NCI-H345 treated with DMSO at 0.1 percent for 48 hours (cell line): Measurements from ENCODE around the gene CD80.
"Not testable (repeated sequence)": the region's sequence is repeated elsewhere in the genome, so short reads cannot be mapped to it uniquely, and the experiment has no call there.

ENCODE experiments used
- DNase-seq: peaks from one replicate; lab custom pipeline; 2025; ENCODE audit not compliant: unreplicated experiment; lab: John Stamatoyannopoulos, UW

Gene CD80, protein sequence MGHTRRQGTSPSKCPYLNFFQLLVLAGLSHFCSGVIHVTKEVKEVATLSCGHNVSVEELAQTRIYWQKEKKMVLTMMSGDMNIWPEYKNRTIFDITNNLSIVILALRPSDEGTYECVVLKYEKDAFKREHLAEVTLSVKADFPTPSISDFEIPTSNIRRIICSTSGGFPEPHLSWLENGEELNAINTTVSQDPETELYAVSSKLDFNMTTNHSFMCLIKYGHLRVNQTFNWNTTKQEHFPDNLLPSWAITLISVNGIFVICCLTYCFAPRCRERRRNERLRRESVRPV

DNA sequence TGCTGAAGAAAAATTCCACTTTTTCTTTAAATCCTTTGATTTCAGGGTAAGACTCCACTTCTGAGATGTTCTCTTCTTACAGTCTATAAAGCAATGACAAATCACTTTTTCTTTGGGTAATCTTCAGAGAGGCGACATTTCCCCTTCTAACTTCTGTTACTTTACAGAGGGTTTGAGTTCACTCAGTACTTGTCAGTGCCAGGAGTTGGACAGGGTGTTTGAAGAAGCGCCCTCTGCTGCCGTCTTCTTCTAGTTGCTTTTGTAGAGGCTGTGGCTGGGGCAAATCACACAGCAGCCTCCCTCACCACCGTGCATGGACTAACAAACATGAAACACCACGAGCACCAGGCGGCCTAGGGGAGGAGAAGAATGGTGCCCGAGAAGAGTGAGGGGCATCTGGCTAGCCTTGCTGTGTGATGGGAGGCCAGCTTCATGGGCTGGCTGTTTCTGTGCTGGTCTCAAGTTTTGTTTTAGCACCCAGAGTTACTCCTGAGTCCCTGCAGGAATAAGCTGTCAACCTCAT lies at the start of gene CD80:
Gene CD80 (minus strand): TSS at position 174 of the 523 bp plus-strand sequence. CDS start 1,886 bp downstream, outside the sequence.
- no peak for DNase-seq

DNA sequence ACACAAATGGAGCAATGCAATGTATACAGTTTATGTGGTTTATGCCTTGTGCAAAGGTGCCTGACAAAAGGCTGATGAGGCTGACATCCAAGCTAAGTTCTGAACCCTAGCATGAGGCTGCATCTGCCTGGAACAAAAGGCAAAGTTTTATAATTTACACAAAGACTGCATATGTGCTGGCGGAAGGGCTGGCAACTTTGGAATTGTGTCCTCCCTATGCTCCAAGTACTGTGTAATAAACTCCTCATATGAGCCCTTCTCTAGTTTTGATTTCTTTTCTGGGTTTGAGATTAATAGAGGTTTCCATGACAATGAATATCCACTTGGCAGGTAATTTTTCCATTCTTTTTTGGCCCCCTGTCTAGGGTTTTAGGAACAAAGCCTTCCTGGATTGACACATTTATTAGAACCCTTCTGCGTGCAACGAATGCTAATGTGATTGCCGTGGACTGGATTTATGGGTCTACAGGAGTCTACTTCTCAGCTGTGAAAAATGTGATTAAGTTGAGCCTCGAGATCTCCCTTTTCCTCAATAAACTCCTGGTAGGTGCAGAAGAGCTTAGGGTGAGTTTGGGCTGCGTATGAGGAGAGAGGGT lies 49.1 kb upstream of the CD80 start:
- DNase-seq = no peak

DNA sequence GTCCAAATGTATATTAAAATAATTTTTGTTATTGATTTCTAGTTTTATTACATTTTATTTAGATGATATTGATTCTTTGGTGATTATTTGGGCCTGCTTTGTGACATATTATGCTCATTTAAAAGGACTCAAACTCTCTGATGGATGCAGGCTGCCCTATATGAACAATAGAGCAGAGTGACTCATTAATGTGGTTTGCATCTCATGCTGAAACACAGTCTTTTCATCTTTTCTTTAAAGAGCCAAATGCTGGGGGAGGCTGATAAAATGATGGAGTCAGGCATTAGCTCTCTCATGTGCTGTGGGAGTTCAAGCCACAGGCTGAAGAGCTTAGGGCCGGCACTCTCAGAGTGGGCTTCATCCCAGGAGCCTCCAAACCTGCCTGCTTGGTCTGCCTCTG lies 45.5 kb upstream of the CD80 start:
- DNase-seq = no peak

DNA sequence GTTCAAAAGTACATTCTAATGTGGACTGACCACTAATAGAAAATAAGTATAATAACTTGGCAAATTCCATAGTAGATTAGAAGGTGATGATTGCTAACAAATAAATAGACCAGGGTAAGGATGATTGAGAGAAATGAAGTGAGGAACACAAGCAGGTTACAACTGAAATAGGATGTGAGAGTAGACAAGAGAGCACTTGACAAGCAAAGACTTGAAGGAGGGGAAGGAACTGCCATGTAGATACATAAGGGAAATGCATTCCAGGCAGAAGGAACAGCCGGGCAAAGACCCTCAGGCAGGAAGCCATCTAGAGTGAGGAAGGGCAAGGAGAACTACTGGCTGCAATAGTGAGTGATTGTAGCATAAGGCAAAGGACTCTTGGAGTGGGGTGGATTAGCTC lies 43.3 kb upstream of the CD80 start:
- DNase-seq = no peak

DNA sequence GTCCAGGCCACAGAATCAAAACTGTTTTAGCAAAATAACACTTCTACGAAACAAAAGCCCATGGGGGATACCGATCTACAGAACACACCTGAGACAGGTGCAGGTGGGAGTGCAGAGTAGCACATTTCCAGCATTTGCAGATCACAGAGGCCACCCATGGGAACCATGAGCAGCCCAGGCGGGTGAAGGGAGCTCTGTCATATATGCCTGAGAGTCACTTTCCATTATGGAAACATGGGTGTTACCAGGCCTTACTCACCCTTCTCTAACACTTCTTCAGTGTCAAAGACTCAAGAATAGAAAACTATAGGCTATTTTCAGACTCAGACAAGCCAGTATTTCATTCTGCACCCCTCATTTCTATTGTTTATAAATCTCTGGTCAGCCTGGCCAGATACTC lies 41.7 kb upstream of the CD80 start:
- no peak for DNase-seq

DNA sequence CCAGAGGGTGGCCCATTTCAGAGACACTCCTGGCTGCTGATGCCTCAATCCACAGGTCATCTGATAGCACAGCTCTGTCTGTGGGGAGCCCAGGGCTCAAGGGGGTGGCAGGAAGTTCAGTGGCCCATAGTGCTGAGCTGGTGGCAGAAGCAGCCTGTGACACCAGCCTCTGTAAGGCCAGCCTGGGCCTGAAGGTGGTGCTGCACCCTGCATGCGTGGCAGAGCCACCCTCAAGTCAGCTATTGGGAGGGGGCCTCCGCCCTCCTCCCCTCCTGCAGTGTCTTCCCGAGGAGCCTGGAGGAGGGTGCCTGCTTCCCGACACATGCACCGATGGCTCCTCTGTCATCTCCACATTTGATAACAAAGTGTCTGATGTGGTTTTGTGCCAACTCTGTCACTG lies 41.3 kb upstream of the CD80 start:
- DNase-seq = no peak

DNA sequence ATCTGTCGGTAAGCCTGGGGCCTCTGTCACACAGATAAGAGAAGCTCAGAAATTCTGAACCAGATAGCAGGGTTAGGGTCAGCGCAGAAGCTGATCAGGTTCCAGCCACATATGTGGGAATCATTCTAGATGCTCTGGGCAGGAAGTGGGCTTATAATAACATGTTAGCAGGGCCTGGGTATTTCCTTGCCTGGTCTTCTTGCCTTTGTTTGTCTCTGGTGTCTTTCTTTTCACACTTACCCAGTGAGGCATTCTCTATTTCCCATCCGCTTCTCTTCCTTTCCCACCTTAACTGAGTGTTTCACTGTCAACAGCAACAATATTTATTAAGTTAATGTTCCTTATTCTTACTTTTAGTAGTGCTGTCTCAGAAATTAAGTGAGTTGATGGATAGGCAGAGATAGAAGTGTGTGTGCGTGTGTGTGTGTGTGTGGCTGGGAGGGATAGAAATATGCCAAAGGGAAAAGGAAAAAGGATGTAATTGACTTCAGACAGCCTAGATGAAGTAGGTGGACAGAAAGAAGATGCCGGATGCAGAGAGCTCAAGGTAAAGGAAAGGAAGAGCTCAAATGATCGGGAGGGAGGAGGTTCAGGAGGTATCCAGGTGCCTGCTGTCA lies 40.3 kb upstream of the CD80 start:
- DNase-seq = no peak

DNA sequence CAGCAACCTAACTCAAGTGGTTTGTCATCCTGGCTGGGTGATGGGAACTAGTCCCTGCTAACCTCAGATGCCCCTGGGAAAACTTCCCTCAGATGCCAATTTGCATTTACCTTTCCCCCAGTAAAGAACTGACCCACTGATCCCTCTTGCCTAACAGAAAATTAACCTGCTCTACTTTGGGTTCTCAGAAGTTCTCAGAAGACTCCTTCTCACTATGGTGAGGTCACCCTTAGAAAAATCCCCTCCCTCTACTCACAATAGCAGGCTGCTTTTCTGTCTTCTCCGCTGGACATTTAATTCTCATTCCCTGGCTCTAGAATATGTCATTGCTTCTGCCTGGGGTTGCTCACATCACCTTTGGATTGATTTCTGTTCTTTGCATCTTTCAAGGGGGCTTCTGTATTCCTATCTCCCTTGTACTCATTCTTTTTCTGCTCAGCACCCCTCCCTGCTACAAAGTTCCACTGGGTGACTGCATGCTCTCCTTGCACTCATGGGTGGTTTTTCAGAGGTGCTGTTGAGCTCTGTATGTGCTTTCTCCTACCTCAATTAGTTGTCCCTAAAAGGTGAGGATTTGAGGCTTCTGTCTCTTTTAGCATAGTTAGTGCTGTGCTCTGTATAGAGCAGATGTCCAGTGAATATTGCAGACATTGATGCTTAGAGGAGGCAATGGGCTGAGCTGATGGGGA lies 39.1 kb upstream of the CD80 start:
- DNase-seq = no peak

DNA sequence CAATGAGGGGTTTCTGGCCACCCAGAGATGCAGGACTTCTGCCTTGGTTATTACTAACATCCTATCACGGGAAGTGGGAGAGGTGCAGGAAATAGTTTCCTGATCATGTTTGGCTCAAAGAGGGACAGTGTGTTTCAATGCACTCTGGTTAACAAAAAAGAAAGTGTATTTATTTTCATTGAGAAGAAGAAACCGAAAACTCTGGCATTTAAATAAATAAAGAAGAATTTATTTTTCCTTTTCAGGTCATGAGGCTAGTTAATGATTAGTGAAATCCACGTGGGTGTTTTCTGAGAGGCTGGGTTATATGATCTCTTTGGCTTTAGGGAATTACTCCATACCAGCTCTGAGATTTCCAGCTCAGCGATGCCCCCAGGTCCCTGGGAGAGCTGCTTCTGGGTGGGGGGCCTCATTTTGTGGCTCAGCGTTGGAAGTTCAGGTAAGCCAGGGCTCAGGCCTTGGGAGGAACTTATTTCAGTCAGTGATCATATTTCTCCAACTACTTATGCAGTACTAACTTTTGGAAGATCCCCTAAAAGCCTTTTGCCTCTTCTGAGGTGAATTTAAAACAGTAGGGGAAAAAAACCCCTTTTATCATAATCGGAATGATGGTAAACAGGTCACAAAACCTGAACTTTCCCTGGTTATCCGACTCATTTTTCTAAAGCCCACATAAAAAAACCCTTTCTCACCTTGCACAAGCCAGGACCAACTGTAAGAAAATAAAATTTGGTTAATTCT lies 38.3 kb upstream of the CD80 start, which contains the start of gene PLA1A:
Gene PLA1A (plus strand): TSS at position 338 of the 741 bp plus-strand sequence. CDS start 29 bp downstream, at position 367.
- DNase-seq = no peak

DNA sequence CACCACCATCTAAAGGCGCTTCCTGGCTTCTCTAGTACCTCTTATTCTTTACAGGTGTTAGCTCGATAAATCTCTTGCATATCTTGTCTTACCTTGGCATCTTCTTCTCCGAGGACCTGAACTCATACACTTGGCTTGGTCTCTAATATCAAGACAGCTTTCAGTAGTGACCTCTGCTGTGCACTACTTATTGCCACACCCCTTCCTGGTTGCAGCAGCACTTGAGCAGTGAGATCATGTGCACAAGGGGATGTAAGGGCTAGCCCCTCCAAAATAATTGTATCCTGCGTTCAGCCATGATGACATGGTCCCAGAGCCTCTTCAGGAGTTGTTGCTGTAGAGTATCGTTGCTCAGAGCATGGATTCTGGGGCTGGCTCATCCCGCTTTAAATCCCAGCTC lies 37.0 kb upstream of the CD80 start:
- DNase-seq = no peak

DNA sequence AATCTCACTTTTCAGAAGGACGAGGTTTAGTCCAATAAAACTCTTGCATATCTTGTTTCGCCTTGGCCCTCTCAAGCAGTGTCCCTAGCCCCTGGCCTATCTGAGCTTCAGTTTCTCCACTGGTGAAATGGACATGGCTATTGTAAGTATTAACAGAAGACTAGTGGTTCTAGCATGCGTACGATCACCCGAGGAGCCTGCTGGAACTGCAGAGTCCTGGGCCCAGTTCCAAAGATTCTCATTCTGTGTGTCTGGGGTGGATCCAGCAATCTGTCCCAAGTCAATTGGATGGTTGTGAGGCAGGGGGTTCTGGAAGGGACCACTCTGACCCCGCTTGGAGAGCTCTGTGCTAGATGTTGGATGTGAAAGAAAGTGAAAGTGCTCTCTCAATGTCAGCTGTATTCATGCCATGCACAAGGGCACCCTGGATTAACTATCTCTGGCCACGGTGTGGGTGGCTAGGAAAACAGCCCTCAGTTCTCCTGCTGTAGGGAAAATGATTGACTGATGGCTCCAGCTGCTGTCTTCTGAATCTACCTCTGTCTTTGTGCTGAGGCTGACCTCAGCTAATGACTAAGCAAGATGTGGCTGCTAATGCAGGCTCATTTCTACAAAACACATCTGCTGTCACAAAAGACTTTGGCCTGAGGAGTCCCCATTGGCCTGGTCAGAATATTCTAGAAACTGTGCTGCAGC lies 36.4 kb upstream of the CD80 start:
- no peak for DNase-seq

DNA sequence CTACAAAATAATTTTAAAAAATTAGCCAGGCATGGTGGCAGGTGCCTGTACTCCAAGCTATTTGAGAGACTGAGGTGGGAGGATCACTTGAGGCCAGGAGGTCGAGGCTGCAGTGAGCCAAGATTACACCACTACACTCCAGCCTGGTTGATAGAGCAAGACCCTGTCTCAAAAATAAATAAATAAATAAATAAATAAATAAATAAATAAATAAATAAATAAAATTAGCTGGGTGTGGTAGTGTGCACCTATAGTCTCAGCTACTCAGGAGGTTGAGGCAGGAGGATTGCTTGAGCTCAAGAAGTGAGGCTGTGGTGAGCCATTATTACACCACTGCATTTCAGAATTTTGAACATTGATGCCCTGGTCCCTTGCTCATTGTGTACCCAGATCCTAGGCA lies 35.5 kb upstream of the CD80 start:
- not testable (repeated sequence) for DNase-seq

DNA sequence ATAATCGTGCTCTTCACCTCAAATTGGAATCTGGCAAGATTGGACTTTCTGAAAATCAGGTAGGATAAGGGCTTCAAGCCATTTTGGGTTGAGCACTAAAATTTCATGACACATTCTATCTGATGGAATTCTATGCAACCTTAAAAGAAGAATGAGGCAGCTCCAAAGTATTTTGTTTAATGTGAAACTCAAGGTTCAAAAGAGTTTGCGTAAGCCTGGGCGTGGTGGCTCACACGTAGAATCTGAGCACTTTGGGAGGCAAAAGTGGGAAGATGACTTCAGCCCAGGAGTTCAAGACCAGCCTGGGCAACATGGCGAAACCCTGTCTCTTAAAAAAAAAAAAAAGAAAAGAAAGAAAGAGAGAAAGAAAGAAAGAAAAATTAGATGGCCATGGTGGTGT lies 34.7 kb upstream of the CD80 start:
- no peak for DNase-seq

DNA sequence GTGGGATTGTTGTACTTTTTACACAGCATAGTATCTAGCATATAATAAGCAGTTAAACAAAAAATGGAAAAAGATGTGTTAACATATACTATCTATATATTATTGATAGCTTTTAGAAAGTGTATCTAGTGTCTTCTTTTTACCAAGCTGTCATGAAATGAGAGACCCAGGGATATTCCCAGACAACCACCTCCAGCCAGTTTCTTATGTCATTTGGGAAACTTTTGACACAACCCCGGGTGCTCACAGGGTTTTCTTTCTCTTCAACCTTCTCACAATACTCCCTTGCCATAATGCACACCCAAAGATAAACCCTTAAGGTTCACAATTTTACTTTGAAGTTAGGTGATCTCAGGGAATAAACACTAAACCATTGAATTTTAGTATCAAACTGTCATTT lies 33.4 kb upstream of the CD80 start:
- DNase-seq = no peak

DNA sequence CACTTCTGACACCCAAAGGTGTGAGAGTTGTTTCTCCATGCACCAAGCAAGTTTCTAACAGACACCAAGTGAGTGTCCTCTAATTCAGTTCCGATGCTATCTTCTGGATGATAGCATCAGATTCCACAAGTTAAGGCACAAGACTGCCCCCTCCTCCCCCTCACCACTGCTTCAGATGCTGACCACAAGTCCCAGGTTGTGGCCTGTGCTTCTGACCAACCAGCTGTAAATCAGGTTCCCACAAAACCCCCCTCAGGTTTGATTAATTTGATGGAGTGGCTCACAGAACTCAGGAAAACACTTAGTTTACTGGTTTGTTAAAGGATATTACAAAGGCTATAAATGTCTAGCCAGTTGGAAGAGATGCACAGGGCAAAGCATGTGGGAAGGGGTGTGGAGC lies 31.3 kb upstream of the CD80 start:
- DNase-seq = no peak

DNA sequence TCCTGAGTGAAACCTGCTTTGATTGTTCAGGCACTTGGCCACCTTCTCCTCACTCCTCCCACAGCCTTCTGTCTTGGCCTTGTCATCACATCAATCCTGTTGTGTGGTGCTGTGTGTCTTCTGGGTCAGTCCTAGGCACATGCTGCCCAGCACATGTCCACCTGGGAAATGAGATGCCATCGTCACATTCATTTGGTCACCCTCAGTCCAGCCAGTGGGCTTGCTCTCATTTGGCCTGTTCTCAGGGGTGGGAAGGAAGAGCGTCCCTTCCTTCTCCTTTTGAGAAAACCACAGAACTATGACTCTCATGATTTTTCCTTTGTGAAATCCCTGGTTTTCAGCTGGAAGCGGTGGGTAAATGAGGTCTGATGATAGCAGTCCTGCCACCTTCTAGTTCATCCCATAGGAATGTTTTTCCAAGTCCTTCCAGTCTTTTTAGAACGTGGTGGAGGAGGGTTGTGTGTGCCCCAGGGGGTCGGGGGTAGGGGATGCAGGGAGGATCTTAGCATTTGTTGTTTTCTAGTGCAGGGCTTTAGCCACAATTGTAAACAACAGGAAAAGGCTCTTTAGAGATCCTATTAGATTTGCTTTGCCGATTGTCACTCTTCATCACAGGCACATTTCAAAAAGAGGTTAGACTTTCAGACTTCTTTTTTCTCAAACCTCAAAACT lies 29.8 kb upstream of the CD80 start:
- no peak for DNase-seq

DNA sequence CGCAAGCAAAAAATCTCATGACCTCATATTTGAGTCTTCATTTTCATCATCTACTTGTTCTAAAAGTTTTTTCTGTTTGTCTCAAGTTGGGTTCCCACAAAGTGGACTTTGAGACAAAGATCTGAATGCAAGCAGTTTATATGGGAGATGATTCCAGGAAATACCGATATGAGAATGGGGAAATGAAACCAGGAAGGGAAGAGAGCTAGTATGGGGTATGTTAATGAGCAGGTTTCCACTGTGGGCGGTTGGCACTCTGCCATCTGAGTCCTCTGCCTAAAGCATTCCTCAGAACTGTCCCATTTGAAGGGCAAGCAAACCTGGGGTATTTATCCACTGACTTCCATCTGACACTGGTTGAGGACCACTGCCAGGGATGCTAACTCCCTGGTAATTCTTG lies 28.7 kb upstream of the CD80 start:
- no peak for DNase-seq

DNA sequence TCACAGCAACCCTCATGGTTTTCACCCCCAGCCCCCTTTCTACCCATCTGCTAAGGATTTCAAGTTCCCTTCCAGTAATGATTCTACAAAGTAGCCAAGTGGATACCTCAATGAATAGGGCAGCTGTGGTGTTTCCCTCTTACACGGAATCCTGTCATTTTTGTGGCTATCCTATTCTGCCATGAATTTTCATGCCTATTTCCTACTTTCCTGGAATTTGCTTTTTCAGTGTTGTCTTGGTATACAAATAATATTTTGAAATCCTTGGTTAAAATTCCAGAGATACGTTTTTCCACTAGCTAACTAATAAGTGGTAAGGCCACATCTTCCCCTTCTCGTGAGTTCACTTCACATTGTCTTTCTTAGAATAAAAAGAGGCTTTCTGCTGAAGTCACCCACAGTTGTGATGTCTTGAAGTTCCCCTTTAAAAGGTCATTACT lies 27.3 kb upstream of the CD80 start:
- no peak for DNase-seq

DNA sequence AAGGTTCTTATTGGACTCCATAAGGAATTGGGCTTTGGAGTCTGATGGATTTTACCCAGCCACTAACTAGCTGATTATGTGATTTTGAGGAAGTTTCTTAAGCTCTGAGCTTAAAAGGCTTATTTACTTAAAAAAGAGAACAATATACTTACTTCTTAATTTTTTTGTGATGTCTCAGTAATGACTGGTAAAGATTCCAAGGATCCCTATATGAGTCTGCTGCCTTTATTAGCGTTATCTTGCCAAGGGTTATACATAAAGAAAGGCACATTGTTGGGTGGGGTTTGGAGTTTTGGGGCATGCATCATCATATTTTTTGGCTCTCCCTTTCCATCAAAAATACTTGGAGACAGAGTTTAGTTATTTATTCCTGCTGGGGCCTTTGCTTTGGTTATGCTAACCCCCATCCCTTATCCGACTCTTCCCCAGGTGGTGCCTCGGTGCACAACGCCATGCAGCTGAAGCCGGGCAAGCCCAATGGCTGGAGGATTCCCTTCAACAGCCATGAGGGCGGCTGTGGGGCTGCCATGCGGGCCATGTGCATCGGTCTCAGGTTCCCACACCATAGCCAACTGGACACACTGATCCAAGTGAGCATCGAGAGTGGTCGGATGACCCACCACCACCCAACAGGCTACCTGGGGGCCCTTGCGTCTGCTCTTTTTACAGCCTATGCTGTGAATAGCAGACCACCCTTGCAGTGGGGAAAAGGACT lies 26.6 kb upstream of the CD80 start:
- no peak for DNase-seq
